ENCODE measurements around the gene ESRRB.

The ESRRB gene

GRCh38 chr14:76491172-76491930 is 115.4 kb downstream of the ESRRB start:
- Histone ChIP-seq H3K9me3 (ENCODE audit: control insufficient read depth, low read length) (no peaks in the 10 kb centered on the region), H3K4me1 (ENCODE audit: control insufficient read depth, insufficient read depth, low read length) (peaks cover 15% of the 10 kb centered on the region), H3K4me3 (ENCODE audit: insufficient read depth, low read depth, low read length) (no peak overlapping the region), H3K36me3 (ENCODE audit: control insufficient read depth, insufficient read depth, low read length) (no peaks in the 10 kb centered on the region), H3K27ac (ENCODE audit: insufficient read depth, low read depth, low read length, poor library complexity, severe bottlenecking) (peak overlapping the region; percentile 16), H3K27me3 (ENCODE audit: control insufficient read depth, insufficient read depth, low read length, poor library complexity, severe bottlenecking) (no peaks in the 10 kb centered on the region)
- WGBS, 2 experiments = 89 to 90% methylated on average over 22 of the region's 22 CpGs

- WGBS, 2 experiments = 91 to 99% methylated on average over 2 of the region's 2 CpGs
- no peaks in the 10 kb centered on the region for H3K9me3 ChIP-seq (ENCODE audit: control insufficient read depth, low read length)
- no peak overlapping the region for H3K27ac ChIP-seq (ENCODE audit: insufficient read depth, low read depth, low read length, poor library complexity, severe bottlenecking)
- H3K36me3 ChIP-seq (ENCODE audit: control insufficient read depth, insufficient read depth, low read length) = no peaks in the 10 kb centered on the region
- peaks cover 4% of the 10 kb centered on the region for H3K4me1 ChIP-seq (ENCODE audit: control insufficient read depth, insufficient read depth, low read length)
- H3K4me3 ChIP-seq (ENCODE audit: insufficient read depth, low read depth, low read length) = no peak overlapping the region
- no peaks in the 10 kb centered on the region for H3K27me3 ChIP-seq (ENCODE audit: control insufficient read depth, insufficient read depth, low read length, poor library complexity, severe bottlenecking)
These were observed 120.0 kb downstream of the ESRRB start for GRCh38 chr14:76495983-76496382.

- Histone ChIP-seq H3K27ac (ENCODE audit: insufficient read depth, low read depth, low read length, poor library complexity, severe bottlenecking) (no peak overlapping the region), H3K4me1 (ENCODE audit: control insufficient read depth, insufficient read depth, low read length) (no peaks in the 10 kb centered on the region), H3K9me3 (ENCODE audit: control insufficient read depth, low read length) (no peaks in the 10 kb centered on the region), H3K4me3 (ENCODE audit: insufficient read depth, low read depth, low read length) (no peak overlapping the region), H3K27me3 (ENCODE audit: control insufficient read depth, insufficient read depth, low read length, poor library complexity, severe bottlenecking) (no peaks in the 10 kb centered on the region), H3K36me3 (ENCODE audit: control insufficient read depth, insufficient read depth, low read length) (no peaks in the 10 kb centered on the region)
- 78 to 92% methylated on average over 5 to 6 of the region's 6 CpGs for WGBS, 2 experiments
These were observed 120.7 kb downstream of the ESRRB start for GRCh38 chr14:76496595-76496994.

- Histone ChIP-seq H3K4me1 (ENCODE audit: control insufficient read depth, insufficient read depth, low read length) (no peaks in the 10 kb centered on the region), H3K9me3 (ENCODE audit: control insufficient read depth, low read length) (no peaks in the 10 kb centered on the region), H3K27ac (ENCODE audit: insufficient read depth, low read depth, low read length, poor library complexity, severe bottlenecking) (no peak overlapping the region), H3K27me3 (ENCODE audit: control insufficient read depth, insufficient read depth, low read length, poor library complexity, severe bottlenecking) (no peaks in the 10 kb centered on the region), H3K36me3 (ENCODE audit: control insufficient read depth, insufficient read depth, low read length) (no peaks in the 10 kb centered on the region), H3K4me3 (ENCODE audit: insufficient read depth, low read depth, low read length) (no peak overlapping the region)
- 88 to 92% methylated on average over 19 of the region's 19 CpGs for WGBS, 2 experiments
These were observed 121.9 kb downstream of the ESRRB start for GRCh38 chr14:76497550-76498462.

GRCh38 chr14:76498463-76498935 is 122.6 kb downstream of the ESRRB start:
- H3K4me1 ChIP-seq (ENCODE audit: control insufficient read depth, insufficient read depth, low read length) = no peaks in the 10 kb centered on the region
- H3K27me3 ChIP-seq (ENCODE audit: control insufficient read depth, insufficient read depth, low read length, poor library complexity, severe bottlenecking) = no peaks in the 10 kb centered on the region
- H3K36me3 ChIP-seq (ENCODE audit: control insufficient read depth, insufficient read depth, low read length) = no peaks in the 10 kb centered on the region
- 93% methylated on average over 13 of the region's 13 CpGs for WGBS, 2 experiments
- no peak overlapping the region for H3K27ac ChIP-seq (ENCODE audit: insufficient read depth, low read depth, low read length, poor library complexity, severe bottlenecking)
- H3K4me3 ChIP-seq (ENCODE audit: insufficient read depth, low read depth, low read length) = no peak overlapping the region
- no peaks in the 10 kb centered on the region for H3K9me3 ChIP-seq (ENCODE audit: control insufficient read depth, low read length)

GRCh38 chr14:76498976-76499375 is 123.0 kb downstream of the ESRRB start:
- H3K4me1 ChIP-seq (ENCODE audit: control insufficient read depth, insufficient read depth, low read length) = no peaks in the 10 kb centered on the region
- H3K27ac ChIP-seq (ENCODE audit: insufficient read depth, low read depth, low read length, poor library complexity, severe bottlenecking) = no peak overlapping the region
- H3K36me3 ChIP-seq (ENCODE audit: control insufficient read depth, insufficient read depth, low read length) = no peaks in the 10 kb centered on the region
- WGBS, 2 experiments = 92 to 97% methylated on average over 12 of the region's 12 CpGs
- no peak overlapping the region for H3K4me3 ChIP-seq (ENCODE audit: insufficient read depth, low read depth, low read length)
- H3K9me3 ChIP-seq (ENCODE audit: control insufficient read depth, low read length) = no peaks in the 10 kb centered on the region
- no peaks in the 10 kb centered on the region for H3K27me3 ChIP-seq (ENCODE audit: control insufficient read depth, insufficient read depth, low read length, poor library complexity, severe bottlenecking)

- Histone ChIP-seq H3K36me3 (ENCODE audit: control insufficient read depth, insufficient read depth, low read length) (no peaks in the 10 kb centered on the region), H3K27ac (ENCODE audit: insufficient read depth, low read depth, low read length, poor library complexity, severe bottlenecking) (no peak overlapping the region), H3K9me3 (ENCODE audit: control insufficient read depth, low read length) (no peaks in the 10 kb centered on the region), H3K4me1 (ENCODE audit: control insufficient read depth, insufficient read depth, low read length) (no peaks in the 10 kb centered on the region), H3K4me3 (ENCODE audit: insufficient read depth, low read depth, low read length) (no peak overlapping the region), H3K27me3 (ENCODE audit: control insufficient read depth, insufficient read depth, low read length, poor library complexity, severe bottlenecking) (no peaks in the 10 kb centered on the region)
- WGBS, 2 experiments = 89 to 93% methylated on average over 8 of the region's 8 CpGs
These were observed 123.5 kb downstream of the ESRRB start for GRCh38 chr14:76499399-76499798.

- no peak overlapping the region for H3K4me3 ChIP-seq (ENCODE audit: insufficient read depth, low read depth, low read length)
- H3K4me1 ChIP-seq (ENCODE audit: control insufficient read depth, insufficient read depth, low read length) = no peaks in the 10 kb centered on the region
- H3K27ac ChIP-seq (ENCODE audit: insufficient read depth, low read depth, low read length, poor library complexity, severe bottlenecking) = no peak overlapping the region
- WGBS, 2 experiments = 93 to 95% methylated on average over 6 of the region's 6 CpGs
- H3K9me3 ChIP-seq (ENCODE audit: control insufficient read depth, low read length) = no peaks in the 10 kb centered on the region
- H3K27me3 ChIP-seq (ENCODE audit: control insufficient read depth, insufficient read depth, low read length, poor library complexity, severe bottlenecking) = no peaks in the 10 kb centered on the region
- no peaks in the 10 kb centered on the region for H3K36me3 ChIP-seq (ENCODE audit: control insufficient read depth, insufficient read depth, low read length)
These were observed 124.1 kb downstream of the ESRRB start for GRCh38 chr14:76500011-76500410.

- no peak overlapping the region for H3K4me3 ChIP-seq (ENCODE audit: insufficient read depth, low read depth, low read length)
- no peak overlapping the region for H3K27ac ChIP-seq (ENCODE audit: insufficient read depth, low read depth, low read length, poor library complexity, severe bottlenecking)
- WGBS, 2 experiments = 93 to 96% methylated on average over 6 of the region's 6 CpGs
- H3K4me1 ChIP-seq (ENCODE audit: control insufficient read depth, insufficient read depth, low read length) = no peaks in the 10 kb centered on the region
- H3K9me3 ChIP-seq (ENCODE audit: control insufficient read depth, low read length) = no peaks in the 10 kb centered on the region
- no peaks in the 10 kb centered on the region for H3K36me3 ChIP-seq (ENCODE audit: control insufficient read depth, insufficient read depth, low read length)
- no peaks in the 10 kb centered on the region for H3K27me3 ChIP-seq (ENCODE audit: control insufficient read depth, insufficient read depth, low read length, poor library complexity, severe bottlenecking)
These were observed 124.5 kb downstream of the ESRRB start for GRCh38 chr14:76500480-76500879.

GRCh38 chr14:76501156-76501720 is 125.3 kb downstream of the ESRRB start:
- Histone ChIP-seq H3K4me1 (ENCODE audit: control insufficient read depth, insufficient read depth, low read length) (no peaks in the 10 kb centered on the region), H3K27me3 (ENCODE audit: control insufficient read depth, insufficient read depth, low read length, poor library complexity, severe bottlenecking) (no peaks in the 10 kb centered on the region), H3K36me3 (ENCODE audit: control insufficient read depth, insufficient read depth, low read length) (no peaks in the 10 kb centered on the region), H3K4me3 (ENCODE audit: insufficient read depth, low read depth, low read length) (no peak overlapping the region), H3K9me3 (ENCODE audit: control insufficient read depth, low read length) (no peaks in the 10 kb centered on the region), H3K27ac (ENCODE audit: insufficient read depth, low read depth, low read length, poor library complexity, severe bottlenecking) (no peak overlapping the region)
- WGBS, 2 experiments = 90 to 94% methylated on average over 7 of the region's 7 CpGs

Data from ectodermal cell (in vitro differentiated cells).